Astrocyte of the cerebellum (primary cell): ENCODE measurements around the gene MBTPS1.

ENCODE experiments used
- DNase-seq: peaks from one replicate; pipeline ENCODE4 v3.0.0-alpha.2; 2011; ENCODE audit warnings: low read depth
- H3K4me3 ChIP-seq: 2 replicates; pipeline ENCODE4 v1.5.1; 2011; ENCODE audit warnings: mild to moderate bottlenecking, low read depth, low read length, moderate library complexity
- CTCF ChIP-seq: IDR thresholded peaks from 2 replicates; pipeline ENCODE4 v1.5.1; 2012; ENCODE audit warnings: low read length, low read depth, moderate library complexity, mild to moderate bottlenecking; ENCODE audit errors: missing control alignments
- in situ Hi-C: cut with HindIII; loops from 2 replicates; pipeline ENCODE4 v1.10.0; 2017; ENCODE audit warnings: low sequenced_read_pairs

Gene MBTPS1

GRCh38 chr16:84038469-84038868 is 78.3 kb downstream of the MBTPS1 start:
- TF ChIP-seq CTCF = no peak
- no peak overlapping the region for H3K4me3 ChIP-seq
- DNase-seq = no peak
- in situ Hi-C loops = no loop called here

- no peak for DNase-seq
- H3K4me3 ChIP-seq = no peak overlapping the region
- TF ChIP-seq CTCF = no peak
- in situ Hi-C loops = no loop called here
Observed at GRCh38 chr16:84036982-84037425, 79.7 kb downstream of the MBTPS1 start.

- no peak for TF ChIP-seq CTCF
- H3K4me3 ChIP-seq = no peak overlapping the region
- in situ Hi-C loops = no loop called here
- no peak for DNase-seq
Observed at GRCh38 chr16:84036131-84036530, 80.6 kb downstream of the MBTPS1 start.

GRCh38 chr16:84034516-84034915 is 82.2 kb downstream of the MBTPS1 start:
- no peak for TF ChIP-seq CTCF
- H3K4me3 ChIP-seq = no peak overlapping the region
- no peak for DNase-seq
- in situ Hi-C loops = no loop called here

- no peak for TF ChIP-seq CTCF
- H3K4me3 ChIP-seq = no peak overlapping the region
- DNase-seq = no peak
- in situ Hi-C loops = no loop called here
Observed at GRCh38 chr16:84033251-84034195, 83.2 kb downstream of the MBTPS1 start.

GRCh38 chr16:84032458-84033178 is 84.1 kb downstream of the MBTPS1 start:
- in situ Hi-C loops = no loop called here
- TF ChIP-seq CTCF = no peak
- DNase-seq = no peak
- H3K4me3 ChIP-seq = no peak overlapping the region
